OCI-LY3 (cell line): ENCODE measurements around the gene COG2.

ENCODE experiments used
- H2AFZ ChIP-seq: fragments of 200-600, 300-600 bp; shearing (Covaris generic); 2 replicates; pipeline ENCODE4 v1.6.0; 2014; ENCODE audit warnings: antibody characterized with exemption, low read depth, low read length
- H3K27ac ChIP-seq: fragments of 200-600, 300-600 bp; sonication (generic); 2 replicates; pipeline ENCODE4 v1.5.1; 2014; ENCODE audit warnings: mild to moderate bottlenecking, low read length, moderate library complexity, mixed read lengths
- H3K27me3 ChIP-seq: fragments of 200-600, 300-600 bp; sonication (generic); 2 replicates; pipeline ENCODE4 v1.6.1; 2014; ENCODE audit warnings: low read depth, low read length, mixed read lengths
- H3K36me3 ChIP-seq: fragments of 200-600, 300-600 bp; sonication (generic); replicated peaks from 2 replicates; pipeline ENCODE3; 2014; ENCODE audit warnings: low read depth, low read length, mixed read lengths
- H3K4me1 ChIP-seq: fragments of 300-600, 200-600 bp; sonication (generic); 2 replicates; pipeline ENCODE4 v1.6.1; 2014; ENCODE audit warnings: low read length, mixed read lengths
- H3K4me2 ChIP-seq: fragments of 200-600, 300-600 bp; sonication (generic); 2 replicates; pipeline ENCODE4 v1.6.1; 2014; ENCODE audit warnings: low read length, mixed read lengths
- H3K4me3 ChIP-seq: fragments of 300-600, 200-600 bp; sonication (generic); 2 replicates; pipeline ENCODE4 v1.5.1; 2014; ENCODE audit warnings: antibody characterized with exemption, mild to moderate bottlenecking, low read length, moderate library complexity
- H3K79me2 ChIP-seq: fragments of 300-600, 200-600 bp; shearing (Covaris generic); 2 replicates; pipeline ENCODE4 v1.6.1; 2014; ENCODE audit warnings: mild to moderate bottlenecking, low read length, mixed read lengths
- H3K9ac ChIP-seq: fragments of 300-600, 200-600 bp; shearing (Covaris generic); 2 replicates; pipeline ENCODE4 v1.6.0; 2014; ENCODE audit warnings: mild to moderate bottlenecking, low read length, moderate library complexity
- H3K9me3 ChIP-seq: fragments of 200-600, 300-600 bp; shearing (Covaris generic); 2 replicates; pipeline ENCODE4 v1.6.1; 2014; ENCODE audit warnings: low read length, mixed read lengths; ENCODE audit not compliant: insufficient read depth
- H4K20me1 ChIP-seq: fragments of 200-600, 300-600 bp; sonication (generic); 2 replicates; pipeline ENCODE4 v1.6.1; 2016; ENCODE audit warnings: low read length, mixed read lengths; ENCODE audit not compliant: insufficient read depth
- EZH2phosphoT487 ChIP-seq: fragments of 200-600 bp; shearing (Covaris generic); IDR thresholded peaks from 2 replicates; pipeline ENCODE4 v1.6.1; 2018; ENCODE audit warnings: antibody characterized with exemption, mixed run types, low read depth
- TF ChIP-seq, protein P1 (sequence below): fragments of 200-600, 300-600 bp; sonication (generic); IDR thresholded peaks from 2 replicates; pipeline ENCODE4 v1.5.1; 2014; ENCODE audit warnings: antibody characterized with exemption, low read length, low read depth

The COG2 gene

DNA sequence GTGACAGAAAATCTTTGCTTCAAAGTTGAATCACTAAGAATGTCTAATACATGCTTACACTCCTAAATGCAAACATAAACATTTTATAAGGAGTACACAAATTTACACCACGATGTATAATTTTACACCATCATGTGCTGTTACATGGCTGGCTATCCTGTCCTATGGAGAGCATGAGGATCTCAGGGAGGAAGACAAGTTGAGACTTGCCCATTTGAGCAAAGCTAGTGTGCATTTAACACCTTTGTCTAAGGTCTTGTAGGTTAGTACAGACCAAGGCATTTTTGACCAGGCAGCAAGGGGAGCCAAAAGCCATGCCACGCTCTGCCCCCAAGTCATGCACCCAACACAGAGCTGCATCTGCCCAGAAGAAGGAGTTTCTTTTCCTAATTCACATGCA, 14.5 kb upstream of the COG2 start:
- peaks cover 8% of the 10 kb centered on the region for H3K27me3 ChIP-seq
- H3K27ac ChIP-seq = no peak overlapping the region
- TF ChIP-seq, protein P1, sequence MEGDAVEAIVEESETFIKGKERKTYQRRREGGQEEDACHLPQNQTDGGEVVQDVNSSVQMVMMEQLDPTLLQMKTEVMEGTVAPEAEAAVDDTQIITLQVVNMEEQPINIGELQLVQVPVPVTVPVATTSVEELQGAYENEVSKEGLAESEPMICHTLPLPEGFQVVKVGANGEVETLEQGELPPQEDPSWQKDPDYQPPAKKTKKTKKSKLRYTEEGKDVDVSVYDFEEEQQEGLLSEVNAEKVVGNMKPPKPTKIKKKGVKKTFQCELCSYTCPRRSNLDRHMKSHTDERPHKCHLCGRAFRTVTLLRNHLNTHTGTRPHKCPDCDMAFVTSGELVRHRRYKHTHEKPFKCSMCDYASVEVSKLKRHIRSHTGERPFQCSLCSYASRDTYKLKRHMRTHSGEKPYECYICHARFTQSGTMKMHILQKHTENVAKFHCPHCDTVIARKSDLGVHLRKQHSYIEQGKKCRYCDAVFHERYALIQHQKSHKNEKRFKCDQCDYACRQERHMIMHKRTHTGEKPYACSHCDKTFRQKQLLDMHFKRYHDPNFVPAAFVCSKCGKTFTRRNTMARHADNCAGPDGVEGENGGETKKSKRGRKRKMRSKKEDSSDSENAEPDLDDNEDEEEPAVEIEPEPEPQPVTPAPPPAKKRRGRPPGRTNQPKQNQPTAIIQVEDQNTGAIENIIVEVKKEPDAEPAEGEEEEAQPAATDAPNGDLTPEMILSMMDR = no peak
- no peak for TF ChIP-seq EZH2phosphoT487
- no peaks in the 10 kb centered on the region for H3K79me2 ChIP-seq
- no peaks in the 10 kb centered on the region for H4K20me1 ChIP-seq
- H3K4me2 ChIP-seq = no peak overlapping the region
- no peaks in the 10 kb centered on the region for H3K4me1 ChIP-seq
- no peaks in the 10 kb centered on the region for H3K9me3 ChIP-seq
- H3K36me3 ChIP-seq = no peaks in the 10 kb centered on the region
- no peak overlapping the region for H2AFZ ChIP-seq
- no peak overlapping the region for H3K4me3 ChIP-seq
- H3K9ac ChIP-seq = no peak overlapping the region

DNA sequence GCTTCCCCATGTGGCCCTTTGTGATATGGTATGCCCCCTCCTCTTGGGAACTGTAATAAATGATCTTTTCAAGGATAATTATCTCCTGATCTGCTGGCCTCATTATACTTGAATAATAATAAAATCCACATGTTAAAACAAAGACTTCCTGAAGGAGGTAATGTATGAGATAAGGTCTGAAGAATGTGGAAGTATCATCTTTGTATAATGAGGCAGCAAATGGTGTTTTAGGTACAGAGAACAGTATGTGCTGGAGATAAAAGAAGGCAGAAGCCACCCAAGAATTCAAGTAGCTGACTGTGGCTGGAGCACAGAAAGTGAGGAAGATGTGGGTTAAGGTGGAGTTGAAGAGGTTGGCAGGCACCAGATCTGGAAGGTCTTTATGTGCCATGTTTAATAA, 12.8 kb upstream of the COG2 start:
- Histone ChIP-seq H3K36me3 (no peaks in the 10 kb centered on the region), H3K79me2 (no peaks in the 10 kb centered on the region), H2AFZ (no peak overlapping the region), H3K4me1 (peaks cover 15% of the 10 kb centered on the region), H3K9me3 (no peaks in the 10 kb centered on the region), H3K4me2 (no peak overlapping the region), H3K4me3 (no peak overlapping the region), H3K27me3 (peaks cover 11% of the 10 kb centered on the region), H3K27ac (no peak overlapping the region), H4K20me1 (no peaks in the 10 kb centered on the region), H3K9ac (no peak overlapping the region)
- no peak for TF ChIP-seq EZH2phosphoT487
- TF ChIP-seq, protein P1 = no peak

DNA sequence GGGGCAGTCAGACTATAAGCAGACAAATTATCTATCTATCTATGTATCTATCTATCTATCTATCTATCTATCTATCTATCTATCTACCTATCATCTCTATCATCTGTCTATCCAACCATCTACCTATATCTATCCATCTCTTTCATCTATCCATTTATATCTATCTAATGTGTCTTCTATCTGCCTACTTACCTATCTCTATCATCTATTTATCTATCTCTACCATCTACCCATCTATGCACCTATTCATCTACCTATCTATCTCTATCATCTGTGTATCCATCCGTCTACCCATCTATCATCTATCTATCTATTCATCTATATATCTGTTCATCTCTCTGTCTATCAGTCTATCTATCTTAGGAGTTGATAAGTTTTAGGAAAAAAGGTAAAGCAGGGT, 10.8 kb upstream of the COG2 start:
- Histone ChIP-seq H3K4me1 (peaks cover 15% of the 10 kb centered on the region), H4K20me1 (no peaks in the 10 kb centered on the region), H3K4me2 (no peak overlapping the region), H2AFZ (no peak overlapping the region), H3K79me2 (no peaks in the 10 kb centered on the region), H3K9me3 (no peaks in the 10 kb centered on the region), H3K27ac (no peak overlapping the region), H3K36me3 (no peaks in the 10 kb centered on the region), H3K9ac (no peak overlapping the region), H3K4me3 (no peak overlapping the region), H3K27me3 (peaks cover 13% of the 10 kb centered on the region)
- TF ChIP-seq, protein P1 = no peak
- no peak for TF ChIP-seq EZH2phosphoT487

DNA sequence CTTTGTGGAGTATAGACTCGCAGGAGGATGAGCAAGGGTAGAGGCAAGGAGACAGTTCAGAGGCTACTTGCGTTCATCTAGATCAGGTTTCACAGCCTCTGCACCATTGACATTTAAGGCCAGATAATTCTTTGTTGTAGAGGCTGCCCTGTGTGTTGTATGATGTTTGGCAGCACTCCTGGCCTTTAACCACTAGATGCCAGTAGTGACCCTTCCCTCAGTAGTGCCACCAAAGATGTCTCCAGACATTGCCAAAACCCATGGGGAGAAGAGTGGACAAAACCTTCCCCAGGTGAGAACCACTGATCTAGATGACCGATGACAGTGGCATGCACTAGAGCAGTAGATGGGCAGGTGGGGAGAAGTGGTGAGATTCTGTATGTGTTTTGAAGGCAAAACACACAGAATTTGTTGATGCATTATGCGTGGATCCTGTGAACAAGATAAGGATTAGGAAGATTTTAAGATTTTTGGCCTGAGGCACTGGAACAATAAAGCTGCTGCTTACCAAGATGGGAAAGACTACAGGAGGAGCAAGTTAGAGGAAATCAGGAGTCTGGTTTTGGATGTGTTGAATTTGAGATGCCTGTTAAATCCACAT, 9.9 kb upstream of the COG2 start:
- no peaks in the 10 kb centered on the region for H3K79me2 ChIP-seq
- peaks cover 22% of the 10 kb centered on the region for H3K27me3 ChIP-seq
- H3K4me2 ChIP-seq = no peak overlapping the region

More for the DNA sequence above, 9.9 kb upstream of the COG2 start:
- Histone ChIP-seq H3K36me3 (no peaks in the 10 kb centered on the region), H2AFZ (no peak overlapping the region), H3K9me3 (no peaks in the 10 kb centered on the region), H3K4me1 (peaks cover 15% of the 10 kb centered on the region), H3K9ac (no peak overlapping the region), H3K27ac (no peak overlapping the region), H4K20me1 (no peaks in the 10 kb centered on the region), H3K4me3 (no peak overlapping the region)
- TF ChIP-seq, protein P1 = peak; percentile 72
- no peak for TF ChIP-seq EZH2phosphoT487
